ENCODE data around the gene PSEN1.

- TF ChIP-seq POLR2A (IDR thresholded peaks at IDR 0.05), result no peak
- TF ChIP-seq, protein P1, sequence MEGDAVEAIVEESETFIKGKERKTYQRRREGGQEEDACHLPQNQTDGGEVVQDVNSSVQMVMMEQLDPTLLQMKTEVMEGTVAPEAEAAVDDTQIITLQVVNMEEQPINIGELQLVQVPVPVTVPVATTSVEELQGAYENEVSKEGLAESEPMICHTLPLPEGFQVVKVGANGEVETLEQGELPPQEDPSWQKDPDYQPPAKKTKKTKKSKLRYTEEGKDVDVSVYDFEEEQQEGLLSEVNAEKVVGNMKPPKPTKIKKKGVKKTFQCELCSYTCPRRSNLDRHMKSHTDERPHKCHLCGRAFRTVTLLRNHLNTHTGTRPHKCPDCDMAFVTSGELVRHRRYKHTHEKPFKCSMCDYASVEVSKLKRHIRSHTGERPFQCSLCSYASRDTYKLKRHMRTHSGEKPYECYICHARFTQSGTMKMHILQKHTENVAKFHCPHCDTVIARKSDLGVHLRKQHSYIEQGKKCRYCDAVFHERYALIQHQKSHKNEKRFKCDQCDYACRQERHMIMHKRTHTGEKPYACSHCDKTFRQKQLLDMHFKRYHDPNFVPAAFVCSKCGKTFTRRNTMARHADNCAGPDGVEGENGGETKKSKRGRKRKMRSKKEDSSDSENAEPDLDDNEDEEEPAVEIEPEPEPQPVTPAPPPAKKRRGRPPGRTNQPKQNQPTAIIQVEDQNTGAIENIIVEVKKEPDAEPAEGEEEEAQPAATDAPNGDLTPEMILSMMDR (IDR thresholded peaks at IDR 0.05), result no peak
Observed at GRCh38 chr14:73143617-73144016, 7.3 kb downstream of the PSEN1 start.
